Smooth muscle cell (in vitro differentiated cells): Measurements from ENCODE around the gene HSD17B2. TPM values are rescaled to one million over a fixed set of nuclear protein-coding genes. Genes with fewer than 3 reads are reported as not detected.

Experiments used
- DNase-seq: peaks from one replicate; lab custom pipeline; 2025; ENCODE audit not compliant: unreplicated experiment; lab: John Stamatoyannopoulos, UW
- H2AFZ ChIP-seq: fragments of 200-600 bp; sonication (generic); 2 replicates; pipeline ENCODE4 v1.6.0; 2016; ENCODE audit warnings: antibody characterized with exemption, low read depth, mild to moderate bottlenecking
- H3F3A ChIP-seq: fragments of 200-600 bp; sonication (generic); 2 replicates; pipeline ENCODE4 v1.6.0; 2017; ENCODE audit warnings: antibody characterized with exemption, low read depth
- H3K27ac ChIP-seq: fragments of 200-600 bp; sonication (generic); 2 replicates; pipeline ENCODE4 v1.5.1; 2016; ENCODE audit warnings: low read depth, mild to moderate bottlenecking
- H3K27me3 ChIP-seq: fragments of 200-600 bp; sonication (generic); 2 replicates; pipeline ENCODE4 v1.6.1; 2016; ENCODE audit warnings: low read depth, mild to moderate bottlenecking
- H3K36me3 ChIP-seq: fragments of 200-600 bp; sonication (generic); 2 replicates; pipeline ENCODE4 v1.5.1; 2016; ENCODE audit warnings: low read depth
- H3K4me1 ChIP-seq: fragments of 200-600 bp; sonication (generic); 2 replicates; pipeline ENCODE4 v1.5.1; 2016; ENCODE audit warnings: low read depth
- H3K4me2 ChIP-seq: fragments of 200-600 bp; sonication (generic); 2 replicates; pipeline ENCODE4 v1.6.0; 2016; ENCODE audit warnings: mild to moderate bottlenecking
- H3K4me3 ChIP-seq: fragments of 200-600 bp; sonication (generic); 2 replicates; pipeline ENCODE4 v1.5.1; 2016; ENCODE audit warnings: mild to moderate bottlenecking
- H3K79me2 ChIP-seq: fragments of 200-600 bp; sonication (generic); 2 replicates; pipeline ENCODE4 v1.6.0; 2016; ENCODE audit warnings: low read depth, mild to moderate bottlenecking
- H3K9ac ChIP-seq: fragments of 200-600 bp; sonication (generic); 2 replicates; pipeline ENCODE4 v1.6.0; 2016; ENCODE audit warnings: low read depth
- H3K9me3 ChIP-seq: fragments of 200-600 bp; sonication (generic); replicated peaks from 2 replicates; pipeline ENCODE4 v1.5.1; 2016; ENCODE audit warnings: low read depth
- H4K20me1 ChIP-seq: fragments of 200-600 bp; sonication (generic); 2 replicates; pipeline ENCODE4 v1.6.0; 2016; ENCODE audit warnings: low read depth
- CTCF ChIP-seq: fragments of 200-600 bp; sonication (generic); IDR thresholded peaks from 2 replicates; pipeline ENCODE4 v1.5.1; 2017; ENCODE audit warnings: borderline replicate concordance, mild to moderate bottlenecking, antibody characterized with exemption; ENCODE audit not compliant: insufficient read depth, poor library complexity, severe bottlenecking
- WGBS: methylation state at CpG from one replicate; pipeline ENCODE4 v1.1.7; 2016; ENCODE audit warnings: low lambda C conversion rate; 5-methylcytosine and 5-hydroxymethylcytosine counted together
- polyA plus RNA-seq: library from polyadenylated mRNA; unstranded; fragments of >200 nt; fragmentation: Nextera tagmentation; extraction: Ambion mirVana; gene quantifications from 2 replicates; pipeline ENCODE4 v1.2.1, GENCODE V29; 2016
- total RNA-seq: library from RNA; depleted of rRNA; stranded (reverse); fragments of >200 nt; gene quantifications from 2 replicates; pipeline ENCODE4 v1.2.3, GENCODE V29; 2014

The HSD17B2 gene
- total and polyA plus RNA-seq, 2 experiments from 2014 or later = 21.8 to 33.9 TPM

- Histone ChIP-seq H3F3A (no peaks in the 10 kb centered on the region), H3K9ac (no peak overlapping the region), H3K27me3 (no peaks in the 10 kb centered on the region), H3K79me2 (no peaks in the 10 kb centered on the region), H2AFZ (no peak overlapping the region), H4K20me1 (no peaks in the 10 kb centered on the region), H3K4me1 (peaks cover 7% of the 10 kb centered on the region), H3K9me3 (no peaks in the 10 kb centered on the region), H3K27ac (peak overlapping the region; percentile 36), H3K4me3 (no peak overlapping the region), H3K36me3 (no peaks in the 10 kb centered on the region), H3K4me2 (peak overlapping the region; percentile 29)
- no peak for TF ChIP-seq CTCF
- DNase-seq = no peak
- 94% methylated on average over 10 of the region's 10 CpGs for WGBS
Measured at GRCh38 chr16:82067804-82068325, 32.8 kb downstream of the HSD17B2 start.

DNA sequence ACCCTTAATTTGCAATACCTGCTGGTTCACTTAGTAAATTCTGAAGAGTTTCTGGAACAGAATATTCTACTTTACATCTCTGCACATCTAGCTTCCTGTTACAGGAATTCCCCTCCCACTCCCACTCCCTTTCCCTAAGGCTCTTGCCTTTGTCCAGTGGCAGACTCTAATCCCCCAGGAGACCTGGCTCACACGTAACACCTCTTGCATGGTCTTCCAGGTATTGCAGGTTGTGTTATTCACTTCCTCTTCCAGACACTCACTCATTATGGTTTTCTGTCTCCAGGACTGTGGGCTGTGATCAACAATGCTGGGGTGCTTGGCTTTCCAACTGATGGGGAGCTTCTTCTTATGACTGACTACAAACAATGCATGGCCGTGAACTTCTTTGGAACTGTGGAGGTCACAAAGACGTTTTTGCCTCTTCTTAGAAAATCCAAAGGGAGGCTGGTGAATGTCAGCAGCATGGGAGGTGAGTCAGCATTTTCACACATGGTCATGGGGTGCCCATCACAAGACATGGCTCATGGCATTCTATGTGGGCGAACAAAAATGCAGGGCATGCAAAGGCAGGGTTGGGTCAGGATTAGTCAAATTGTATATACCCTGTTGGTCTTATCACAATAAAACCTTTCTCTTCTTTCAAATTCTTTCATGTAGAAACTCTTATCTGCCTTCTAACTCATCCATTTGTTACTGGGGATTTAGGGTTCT, 35.8 kb downstream of the HSD17B2 start:
- no peak for TF ChIP-seq CTCF
- H3K27ac ChIP-seq = peak overlapping the region; percentile 74
- peaks cover 6% of the 10 kb centered on the region for H3K36me3 ChIP-seq
- peak overlapping the region; percentile 49 for H3K9ac ChIP-seq
- WGBS = 37% methylated on average over 4 of the region's 4 CpGs
- no peaks in the 10 kb centered on the region for H3K27me3 ChIP-seq
- peaks cover 7% of the 10 kb centered on the region for H3K4me1 ChIP-seq
- DNase-seq = no peak
- no peaks in the 10 kb centered on the region for H4K20me1 ChIP-seq
- peak overlapping the region; percentile 52 for H3K4me2 ChIP-seq
- H3F3A ChIP-seq = no peaks in the 10 kb centered on the region
- H2AFZ ChIP-seq = no peak overlapping the region
- H3K79me2 ChIP-seq = no peaks in the 10 kb centered on the region
- H3K4me3 ChIP-seq = no peak overlapping the region
- no peaks in the 10 kb centered on the region for H3K9me3 ChIP-seq

GRCh38 chr16:82071421-82071820, 36.4 kb downstream of the HSD17B2 start:
- Histone ChIP-seq H3K27me3 (no peaks in the 10 kb centered on the region), H3K27ac (peak overlapping the region; percentile 59), H3K4me2 (peak overlapping the region; percentile 21), H3K79me2 (no peaks in the 10 kb centered on the region), H2AFZ (no peak overlapping the region), H3K4me1 (peaks cover 7% of the 10 kb centered on the region), H3K36me3 (peaks cover 6% of the 10 kb centered on the region), H3K9ac (peak overlapping the region; percentile 42), H4K20me1 (no peaks in the 10 kb centered on the region), H3K4me3 (no peak overlapping the region), H3K9me3 (no peaks in the 10 kb centered on the region), H3F3A (no peaks in the 10 kb centered on the region)
- 87% methylated on average over 4 of the region's 4 CpGs for WGBS
- no peak for TF ChIP-seq CTCF
- DNase-seq = no peak

GRCh38 chr16:82072313-82072712, 37.3 kb downstream of the HSD17B2 start:
- H3K4me3 ChIP-seq = no peak overlapping the region
- no peak overlapping the region for H3K27ac ChIP-seq
- no peak overlapping the region for H2AFZ ChIP-seq
- 96% methylated on average over 1 of the region's 1 CpG for WGBS
- H3K9ac ChIP-seq = no peak overlapping the region
- no peak for TF ChIP-seq CTCF
- H3K79me2 ChIP-seq = no peaks in the 10 kb centered on the region
- peaks cover 4% of the 10 kb centered on the region for H3K9me3 ChIP-seq
- no peaks in the 10 kb centered on the region for H4K20me1 ChIP-seq
- H3K27me3 ChIP-seq = no peaks in the 10 kb centered on the region
- DNase-seq = no peak
- peaks cover 6% of the 10 kb centered on the region for H3K36me3 ChIP-seq
- H3F3A ChIP-seq = no peaks in the 10 kb centered on the region
- no peak overlapping the region for H3K4me2 ChIP-seq
- H3K4me1 ChIP-seq = peaks cover 7% of the 10 kb centered on the region
